Neural cell (in vitro differentiated cells): Measurements from ENCODE around the gene UPF3A. TPM values are rescaled to one million over a fixed set of nuclear protein-coding genes. Genes with fewer than 3 reads are reported as not detected.

ENCODE experiments used
- H2AFZ ChIP-seq: fragments of 200-600, 300-800 bp; sonication (generic), shearing (Covaris generic); 2 replicates; pipeline ENCODE4 v1.6.0; 2014; ENCODE audit warnings: low read depth, mild to moderate bottlenecking, antibody characterized with exemption, low read length, moderate library complexity
- H3F3A ChIP-seq: fragments of 200-600 bp; shearing (Covaris generic); 2 replicates; pipeline ENCODE4 v1.6.1; 2016; ENCODE audit warnings: mild to moderate bottlenecking, moderate library complexity, mixed read lengths, antibody characterized with exemption, low read length; ENCODE audit not compliant: insufficient read depth, poor library complexity, severe bottlenecking
- H3K27ac ChIP-seq: fragments of 200-600, 300-800 bp; sonication (generic), shearing (Covaris generic); 2 replicates; pipeline ENCODE4 v1.5.1; 2014; ENCODE audit warnings: mild to moderate bottlenecking, low read length, moderate library complexity
- H3K27me3 ChIP-seq: fragments of 300-800, 200-600 bp; sonication (generic), shearing (Covaris generic); 2 replicates; pipeline ENCODE4 v1.6.0; 2014; ENCODE audit warnings: mild to moderate bottlenecking, low read depth, low read length, moderate library complexity; ENCODE audit not compliant: insufficient read depth
- H3K36me3 ChIP-seq: fragments of 300-800, 200-600 bp; sonication (generic), shearing (Covaris generic); 2 replicates; pipeline ENCODE4 v1.5.1; 2014; ENCODE audit warnings: mild to moderate bottlenecking, antibody characterized with exemption, low read length, moderate library complexity; ENCODE audit not compliant: insufficient read depth
- H3K4me2 ChIP-seq: fragments of 300-800, 200-600 bp; sonication (generic), shearing (Covaris generic); 2 replicates; pipeline ENCODE4 v1.6.0; 2014; ENCODE audit warnings: mild to moderate bottlenecking, low read length
- H3K4me3 ChIP-seq: fragments of 300-800, 200-600 bp; sonication (generic), shearing (Covaris generic); 2 replicates; pipeline ENCODE4 v1.5.1; 2014; ENCODE audit warnings: mild to moderate bottlenecking, low read length, moderate library complexity
- H3K79me2 ChIP-seq: fragments of 200-600 bp; shearing (Covaris generic); replicated peaks from 2 replicates; pipeline ENCODE4 v1.6.0; 2014; ENCODE audit warnings: mild to moderate bottlenecking, low read length, moderate library complexity; ENCODE audit not compliant: insufficient read depth
- H3K9ac ChIP-seq: fragments of 300-800, 200-600 bp; sonication (generic), shearing (Covaris generic); 2 replicates; pipeline ENCODE4 v1.6.1; 2016; ENCODE audit warnings: mild to moderate bottlenecking, low read length, mixed read lengths
- H3K9me2 ChIP-seq: fragments of 200-600 bp; shearing (Covaris generic); 2 replicates; pipeline ENCODE4 v1.6.1; 2016; ENCODE audit warnings: mild to moderate bottlenecking, low read length, mixed read lengths; ENCODE audit not compliant: insufficient read depth
- H3K9me3 ChIP-seq: fragments of 200-600, 300-800 bp; sonication (generic), shearing (Covaris generic); 2 replicates; pipeline ENCODE4 v1.6.1; 2016; ENCODE audit warnings: mild to moderate bottlenecking, mixed run types, low read length, moderate library complexity, mixed read lengths
- H4K20me1 ChIP-seq: fragments of 200-600 bp; shearing (Covaris generic); 2 replicates; pipeline ENCODE4 v1.6.1; 2016; ENCODE audit warnings: mild to moderate bottlenecking, mixed run types; ENCODE audit not compliant: insufficient read depth
- EP300 ChIP-seq: fragments of 450-650 bp; conservative IDR thresholded peaks from 2 replicates; pipeline ENCODE4 v1.6.1; 2014; ENCODE audit warnings: antibody characterized with exemption, mild to moderate bottlenecking, moderate library complexity; ENCODE audit not compliant: poor library complexity, severe bottlenecking
- EZH2 ChIP-seq: fragments of 200-600, 300-800 bp; shearing (Covaris generic), sonication (generic); IDR thresholded peaks from 2 replicates; pipeline ENCODE4 v1.6.1; 2014; ENCODE audit warnings: antibody characterized with exemption, low read length, borderline replicate concordance, mild to moderate bottlenecking; ENCODE audit not compliant: insufficient read depth, poor library complexity, severe bottlenecking
- MXI1 ChIP-seq: fragments of 450-650 bp; conservative IDR thresholded peaks from 2 replicates; pipeline ENCODE4 v1.6.1; 2014; ENCODE audit warnings: antibody characterized with exemption, mild to moderate bottlenecking; ENCODE audit not compliant: poor library complexity, severe bottlenecking
- POLR2AphosphoS5 ChIP-seq: IDR thresholded peaks from 2 replicates; pipeline ENCODE4 v1.6.1; 2012
- RAD21 ChIP-seq: fragments of 450-650 bp; conservative IDR thresholded peaks from 2 replicates; pipeline ENCODE4 v1.6.1; 2014; ENCODE audit warnings: antibody characterized with exemption, mild to moderate bottlenecking, moderate library complexity
- REST ChIP-seq: IDR thresholded peaks from 2 replicates; pipeline ENCODE4 v1.6.1; 2012; ENCODE audit warnings: borderline replicate concordance
- SMC3 ChIP-seq: fragments of 450-650 bp; conservative IDR thresholded peaks from 2 replicates; pipeline ENCODE4 v1.6.1; 2014; ENCODE audit warnings: antibody characterized with exemption, mild to moderate bottlenecking, moderate library complexity; ENCODE audit not compliant: poor library complexity
- TAF1 ChIP-seq: IDR thresholded peaks from 2 replicates; pipeline ENCODE4 v1.6.1; 2012; ENCODE audit warnings: low read depth
- polyA plus RNA-seq: library from polyadenylated mRNA; depleted of rRNA; stranded (reverse); fragments of >200 nt; gene quantifications from 2 replicates; pipeline ENCODE4 v1.2.3, GENCODE V29; 2014
- TF ChIP-seq, protein P1 (sequence below): fragments of 450-650 bp; IDR thresholded peaks from 2 replicates; pipeline ENCODE4 v1.5.1; 2014; ENCODE audit warnings: antibody characterized with exemption, mild to moderate bottlenecking, moderate library complexity; ENCODE audit not compliant: poor library complexity, severe bottlenecking

Gene UPF3A
- polyA plus RNA-seq, 1 donor from 2014 or later = 277 TPM

DNA sequence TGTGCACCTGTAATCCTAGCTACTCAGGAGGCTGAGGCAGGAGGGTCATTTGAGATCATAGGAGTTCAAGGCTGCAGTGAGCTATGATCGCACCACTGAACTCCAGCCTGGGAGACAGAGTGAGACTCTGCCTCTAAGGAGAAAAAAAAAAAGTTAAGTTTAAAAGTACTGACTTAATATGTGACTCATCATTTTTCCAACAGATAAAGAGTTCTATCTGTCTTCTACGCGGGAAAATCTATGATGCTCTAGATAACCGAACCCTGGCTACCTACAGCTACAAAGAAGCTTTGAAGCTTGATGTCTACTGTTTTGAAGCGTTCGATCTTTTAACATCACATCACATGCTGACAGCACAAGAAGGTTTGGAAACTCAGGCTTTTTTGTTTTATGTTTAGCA lies 39.5 kb upstream of the UPF3A start:
- Histone ChIP-seq H2AFZ (no peak overlapping the region), H3K4me3 (no peak overlapping the region), H3K36me3 (peaks cover 10% of the 10 kb centered on the region), H3K9ac (no peak overlapping the region), H3K27me3 (no peaks in the 10 kb centered on the region), H3K9me3 (no peaks in the 10 kb centered on the region), H3F3A (no peaks in the 10 kb centered on the region), H4K20me1 (no peaks in the 10 kb centered on the region), H3K9me2 (no peaks in the 10 kb centered on the region), H3K27ac (no peak overlapping the region), H3K4me2 (no peak overlapping the region), H3K79me2 (no peaks in the 10 kb centered on the region)
- TF ChIP-seq RAD21 (no peak), MXI1 (no peak), TAF1 (no peak), SMC3 (no peak), EP300 (no peak), POLR2AphosphoS5 (no peak), REST (no peak), EZH2 (no peak)
- TF ChIP-seq, protein P1, sequence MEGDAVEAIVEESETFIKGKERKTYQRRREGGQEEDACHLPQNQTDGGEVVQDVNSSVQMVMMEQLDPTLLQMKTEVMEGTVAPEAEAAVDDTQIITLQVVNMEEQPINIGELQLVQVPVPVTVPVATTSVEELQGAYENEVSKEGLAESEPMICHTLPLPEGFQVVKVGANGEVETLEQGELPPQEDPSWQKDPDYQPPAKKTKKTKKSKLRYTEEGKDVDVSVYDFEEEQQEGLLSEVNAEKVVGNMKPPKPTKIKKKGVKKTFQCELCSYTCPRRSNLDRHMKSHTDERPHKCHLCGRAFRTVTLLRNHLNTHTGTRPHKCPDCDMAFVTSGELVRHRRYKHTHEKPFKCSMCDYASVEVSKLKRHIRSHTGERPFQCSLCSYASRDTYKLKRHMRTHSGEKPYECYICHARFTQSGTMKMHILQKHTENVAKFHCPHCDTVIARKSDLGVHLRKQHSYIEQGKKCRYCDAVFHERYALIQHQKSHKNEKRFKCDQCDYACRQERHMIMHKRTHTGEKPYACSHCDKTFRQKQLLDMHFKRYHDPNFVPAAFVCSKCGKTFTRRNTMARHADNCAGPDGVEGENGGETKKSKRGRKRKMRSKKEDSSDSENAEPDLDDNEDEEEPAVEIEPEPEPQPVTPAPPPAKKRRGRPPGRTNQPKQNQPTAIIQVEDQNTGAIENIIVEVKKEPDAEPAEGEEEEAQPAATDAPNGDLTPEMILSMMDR = no peak

DNA sequence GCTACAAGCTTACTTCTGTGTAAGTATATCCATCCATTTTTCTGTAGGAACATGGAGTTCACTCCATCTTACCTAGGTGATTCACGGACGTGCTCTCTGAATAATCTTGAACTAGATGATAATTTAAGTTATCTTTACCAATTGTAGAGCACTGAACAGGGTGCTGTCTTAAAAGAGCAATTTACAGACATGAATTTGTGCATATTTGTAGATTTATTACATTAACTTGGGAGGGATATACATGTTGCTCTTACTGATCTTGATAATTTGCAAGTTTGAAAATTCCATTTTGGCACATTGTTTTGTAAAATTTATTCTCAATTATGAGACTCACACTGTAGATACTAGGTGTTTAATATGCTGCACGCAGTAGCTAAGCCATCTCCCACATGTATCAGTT lies 37.4 kb upstream of the UPF3A start:
- Histone ChIP-seq H2AFZ (no peak overlapping the region), H3K9ac (no peak overlapping the region), H4K20me1 (no peaks in the 10 kb centered on the region), H3K79me2 (no peaks in the 10 kb centered on the region), H3K36me3 (peaks cover 10% of the 10 kb centered on the region), H3K9me2 (no peaks in the 10 kb centered on the region), H3K4me2 (no peak overlapping the region), H3K27me3 (no peaks in the 10 kb centered on the region), H3K27ac (no peak overlapping the region), H3K4me3 (no peak overlapping the region), H3F3A (no peaks in the 10 kb centered on the region), H3K9me3 (no peaks in the 10 kb centered on the region)
- TF ChIP-seq TAF1 (no peak), EZH2 (no peak), MXI1 (no peak), SMC3 (no peak), REST (no peak), POLR2AphosphoS5 (no peak), RAD21 (no peak), EP300 (no peak)
- TF ChIP-seq, protein P1 = no peak
